GM13976 (cell line): Measurements from ENCODE around the gene POGLUT2.

Experiments
- DNase-seq: peaks from one replicate; pipeline ENCODE4 v3.0.0; 2012; ENCODE audit warnings: low spot score
- CTCF ChIP-seq: IDR thresholded peaks from 2 replicates; pipeline ENCODE4 v1.5.1; 2012; ENCODE audit warnings: borderline replicate concordance, mild to moderate bottlenecking; ENCODE audit not compliant: insufficient read depth; ENCODE audit errors: extremely low read depth, missing control alignments, control extremely low read depth
- in situ Hi-C: fragments of 300-500 bp; cut with MboI; formaldehyde crosslinking; loops from one replicate; pipeline ENCODE4 v1.12.0; 2022; ENCODE audit warnings: low sequenced_read_pairs, mixed read lengths, inconsistent platforms; ENCODE audit not compliant: unreplicated experiment

POGLUT2 gene

GRCh38 chr13:102798581-102799425 is at the start of gene POGLUT2, which contains the start of gene BIVM:
POGLUT2 (minus strand) TSS chr13:102798976; CDS start chr13:102798670, 306 bp downstream.
BIVM (plus strand) TSS chr13:102799119; CDS start chr13:102807268, 8,149 bp downstream.
- no peak for TF ChIP-seq CTCF
- in situ Hi-C loops, result no loop called here
- DNase-seq, result peak; percentile 95

- in situ Hi-C loops, result no loop called here
- TF ChIP-seq CTCF, result peak; percentile 57
- DNase-seq, result no peak
Measured at GRCh38 chr13:102847272-102848234, 48.8 kb upstream of the POGLUT2 start.

- in situ Hi-C loops, result no loop called here
- TF ChIP-seq CTCF, result no peak
- peak; percentile 41 for DNase-seq
Measured at GRCh38 chr13:102846261-102847015, 47.7 kb upstream of the POGLUT2 start.

GRCh38 chr13:102845630-102846260 is 47.0 kb upstream of the POGLUT2 start, which contains the start of gene ERCC5:
ERCC5 (plus strand) TSS chr13:102846032; CDS start chr13:102846267, 235 bp downstream.
- in situ Hi-C loops, result no loop called here
- peak; percentile 29 for TF ChIP-seq CTCF
- DNase-seq, result peak; percentile 83

GRCh38 chr13:102845289-102845629 is 46.5 kb upstream of the POGLUT2 start:
- in situ Hi-C loops, result no loop called here
- TF ChIP-seq CTCF, result no peak
- DNase-seq, result no peak
